Measurements from ENCODE around the gene MGP. TPM values are rescaled to one million over a fixed set of nuclear protein-coding genes. Genes with fewer than 3 reads are reported as not detected.

The MGP gene
- total RNA-seq, 3 donors from 2014 or later, result 42.9 to 655 (median 121) TPM

DNA sequence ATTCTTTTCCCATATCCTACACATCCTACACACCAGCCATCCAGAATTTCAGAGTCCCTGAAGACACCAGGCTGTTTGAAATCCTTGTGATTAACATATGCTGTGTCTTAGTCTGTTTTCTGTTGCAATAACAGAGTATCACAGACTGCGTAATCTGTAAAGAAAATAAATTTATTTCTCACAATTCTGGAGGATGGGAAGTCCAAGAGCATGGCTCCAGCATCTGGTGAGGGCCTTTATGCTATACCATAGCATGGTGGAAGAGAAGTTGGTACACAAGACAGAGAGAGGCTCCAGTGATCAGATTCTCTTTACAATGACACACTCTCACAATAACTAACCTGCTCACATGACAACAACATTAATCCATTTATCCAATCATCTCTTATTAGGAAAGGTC lies 46.4 kb downstream of the MGP start:
- H3K4me3 ChIP-seq, result no peak overlapping the region
- DNase-seq (no peak), ATAC-seq (no peak)
- intact Hi-C loops (cut with DNase I, micrococcal nuclease), result no loop called here
- H3K9me3 ChIP-seq, result no peaks in the 10 kb centered on the region
- peaks cover 20% of the 10 kb centered on the region for H3K4me1 ChIP-seq (ENCODE audit: low read depth)
- TF ChIP-seq, protein P1, sequence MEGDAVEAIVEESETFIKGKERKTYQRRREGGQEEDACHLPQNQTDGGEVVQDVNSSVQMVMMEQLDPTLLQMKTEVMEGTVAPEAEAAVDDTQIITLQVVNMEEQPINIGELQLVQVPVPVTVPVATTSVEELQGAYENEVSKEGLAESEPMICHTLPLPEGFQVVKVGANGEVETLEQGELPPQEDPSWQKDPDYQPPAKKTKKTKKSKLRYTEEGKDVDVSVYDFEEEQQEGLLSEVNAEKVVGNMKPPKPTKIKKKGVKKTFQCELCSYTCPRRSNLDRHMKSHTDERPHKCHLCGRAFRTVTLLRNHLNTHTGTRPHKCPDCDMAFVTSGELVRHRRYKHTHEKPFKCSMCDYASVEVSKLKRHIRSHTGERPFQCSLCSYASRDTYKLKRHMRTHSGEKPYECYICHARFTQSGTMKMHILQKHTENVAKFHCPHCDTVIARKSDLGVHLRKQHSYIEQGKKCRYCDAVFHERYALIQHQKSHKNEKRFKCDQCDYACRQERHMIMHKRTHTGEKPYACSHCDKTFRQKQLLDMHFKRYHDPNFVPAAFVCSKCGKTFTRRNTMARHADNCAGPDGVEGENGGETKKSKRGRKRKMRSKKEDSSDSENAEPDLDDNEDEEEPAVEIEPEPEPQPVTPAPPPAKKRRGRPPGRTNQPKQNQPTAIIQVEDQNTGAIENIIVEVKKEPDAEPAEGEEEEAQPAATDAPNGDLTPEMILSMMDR (IDR thresholded peaks at IDR 0.05), result no peak
- H3K36me3 ChIP-seq (ENCODE audit: low read depth), result no peaks in the 10 kb centered on the region

DNA sequence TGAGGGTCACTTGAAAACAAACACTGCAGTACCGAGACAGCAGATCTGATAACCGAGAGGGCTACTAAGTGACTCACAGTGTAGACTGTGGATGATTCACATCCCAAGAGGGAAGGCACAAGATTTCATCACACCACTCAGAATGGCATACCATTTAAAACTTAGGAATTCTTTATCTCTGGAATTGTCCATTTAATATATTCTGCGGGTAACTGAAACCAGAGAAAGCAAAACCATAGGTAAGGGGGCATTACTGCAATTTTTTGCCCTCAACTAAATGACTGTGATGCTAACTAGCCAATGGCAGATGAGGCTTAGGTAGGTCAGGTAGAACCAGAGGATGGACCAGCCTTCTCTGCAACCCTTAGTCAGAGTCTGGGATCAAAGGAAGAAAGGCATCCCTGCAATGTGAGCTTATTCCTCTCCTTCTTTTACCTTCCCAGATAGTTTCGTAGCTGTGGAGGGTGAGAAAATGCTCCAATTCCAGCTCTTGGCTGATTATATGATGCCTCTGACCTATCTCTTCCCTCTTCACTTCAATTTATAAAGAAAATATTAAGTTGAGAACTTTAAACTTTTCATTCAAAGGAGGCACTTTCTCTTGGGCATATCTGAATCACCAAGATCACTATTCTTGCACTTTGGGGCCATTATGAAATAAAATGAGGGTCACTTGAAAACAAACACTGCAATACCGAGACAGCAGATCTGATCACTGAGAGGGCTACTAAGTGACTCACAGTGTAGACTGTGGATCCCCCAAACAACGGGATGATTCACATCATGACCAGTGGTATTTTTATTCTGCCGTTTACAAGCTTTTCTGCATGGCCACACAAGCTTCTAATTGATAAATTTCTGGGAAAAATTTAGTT lies 49.1 kb downstream of the MGP start:
- TF ChIP-seq, protein P1 (IDR thresholded peaks at IDR 0.05), result no peak
- H3K36me3 ChIP-seq (ENCODE audit: low read depth), result no peaks in the 10 kb centered on the region
- intact Hi-C loops (cut with DNase I, micrococcal nuclease), result no loop called here
- no peaks in the 10 kb centered on the region for H3K9me3 ChIP-seq
- no peak for DNase-seq
- no peak overlapping the region for H3K4me3 ChIP-seq
- ATAC-seq, result peak; percentile 35
- peaks cover 5% of the 10 kb centered on the region for H3K4me1 ChIP-seq (ENCODE audit: low read depth)

DNA sequence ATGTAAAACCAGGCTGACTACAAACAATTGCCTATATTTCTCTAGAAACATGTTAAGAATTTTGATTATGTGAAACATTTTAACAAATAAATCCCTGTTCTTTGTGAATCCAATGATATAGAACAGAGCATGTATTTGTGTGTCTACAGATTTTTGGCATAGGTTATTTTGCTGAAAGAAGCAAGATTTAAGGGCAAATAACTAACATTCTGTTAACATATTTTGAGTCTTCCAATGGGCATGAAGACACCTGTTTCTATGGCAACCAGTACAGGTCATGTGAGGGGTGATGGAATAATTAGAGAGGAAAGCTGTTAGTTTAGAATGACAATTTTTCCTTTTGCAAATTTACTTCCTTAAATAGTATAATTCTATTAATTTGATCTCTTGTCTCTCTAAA lies 51.1 kb downstream of the MGP start:
- TF ChIP-seq, protein P1 (IDR thresholded peaks at IDR 0.05), result no peak
- Histone ChIP-seq H3K4me3 (no peak overlapping the region), H3K9me3 (no peaks in the 10 kb centered on the region), H3K36me3 (ENCODE audit: low read depth) (no peaks in the 10 kb centered on the region), H3K4me1 (ENCODE audit: low read depth) (no peaks in the 10 kb centered on the region)
- no peak for DNase-seq
- intact Hi-C loops (cut with DNase I, micrococcal nuclease), result no loop called here
- no peak for ATAC-seq

DNA sequence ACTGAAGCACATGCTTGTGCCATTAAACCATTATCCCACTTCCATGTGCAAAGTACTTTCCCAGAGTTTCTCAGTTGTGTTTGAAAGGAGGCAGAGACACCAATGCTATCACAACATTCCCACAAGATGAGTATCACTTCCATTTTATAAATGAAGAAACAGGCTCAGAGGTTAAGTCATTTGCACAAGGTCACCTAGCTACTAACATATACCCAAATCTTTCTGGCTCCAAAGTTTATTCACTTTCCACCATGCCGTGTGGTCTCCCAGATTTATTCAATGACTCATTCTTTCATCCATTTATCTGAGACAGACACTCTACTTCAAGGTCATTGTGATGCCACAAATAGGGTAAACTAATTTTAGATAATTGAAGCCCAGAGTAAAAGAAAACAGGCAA lies 51.7 kb downstream of the MGP start:
- ATAC-seq, result no peak
- no peaks in the 10 kb centered on the region for H3K9me3 ChIP-seq
- H3K4me3 ChIP-seq, result no peak overlapping the region
- TF ChIP-seq, protein P1 (IDR thresholded peaks at IDR 0.05), result no peak
- no peaks in the 10 kb centered on the region for H3K4me1 ChIP-seq (ENCODE audit: low read depth)
- intact Hi-C loops (cut with DNase I, micrococcal nuclease), result no loop called here
- H3K36me3 ChIP-seq (ENCODE audit: low read depth), result no peaks in the 10 kb centered on the region
- DNase-seq, result no peak

DNA sequence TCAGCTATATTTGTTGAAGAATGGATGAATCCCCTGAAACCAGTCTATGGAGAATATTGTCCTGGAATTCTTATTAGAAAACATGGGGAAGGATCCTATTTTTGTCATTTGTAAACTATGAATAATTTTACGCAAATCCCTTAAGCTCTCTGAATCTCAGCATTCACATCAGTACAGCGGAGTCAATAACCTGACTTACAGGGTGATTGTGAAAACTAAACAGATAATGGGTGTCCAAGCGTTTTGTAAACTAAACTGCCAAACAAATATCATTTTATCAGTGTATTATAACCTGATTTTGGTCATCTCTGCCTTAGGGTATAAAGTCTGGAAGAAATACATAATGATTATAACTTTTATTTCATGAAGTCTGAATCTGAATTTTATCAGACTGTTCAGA lies 52.3 kb downstream of the MGP start:
- intact Hi-C loops (cut with DNase I, micrococcal nuclease), result no loop called here
- Histone ChIP-seq H3K4me3 (no peak overlapping the region), H3K9me3 (no peaks in the 10 kb centered on the region), H3K36me3 (ENCODE audit: low read depth) (no peaks in the 10 kb centered on the region), H3K4me1 (ENCODE audit: low read depth) (no peaks in the 10 kb centered on the region)
- ATAC-seq, result no peak
- TF ChIP-seq, protein P1 (IDR thresholded peaks at IDR 0.05), result no peak
- no peak for DNase-seq

Other genes starting within 250 kb of the MGP start
- 10 to 100 TPM; 33.2 to 94.8 (median 73.8) TPM for gene GUCY2C, start 189.3 kb downstream of the MGP start, total RNA-seq
- gene WBP11, start 82.4 kb downstream of the MGP start, total RNA-seq, result 10 to 100 TPM; 38.4 to 53.7 (median 48.3) TPM
- gene C12orf60, start 82.2 kb downstream of the MGP start, total RNA-seq, result under 1 TPM; 0.44 to 0.96 (median 0.46) TPM
- gene SMCO3, start 71.7 kb downstream of the MGP start, total RNA-seq, result not detected
- gene ART4, start 42.3 kb downstream of the MGP start, total RNA-seq, result 1 to 10 TPM in 1 of 3 donors, under 1 TPM in 2; 0.06 to 1.9 (median 0.54) TPM
- 1 to 10 TPM; 1.4 to 5.6 (median 4.1) TPM for gene ERP27, start 52.7 kb upstream of the MGP start, total RNA-seq
- 10 to 100 TPM; 26.2 to 78.2 (median 37.8) TPM for gene ARHGDIB, start 75.7 kb upstream of the MGP start, total RNA-seq
- under 1 TPM in 1 of 3 donors, not detected in 2; 0.55 TPM for gene PDE6H, start 87.2 kb upstream of the MGP start, total RNA-seq